ENCODE data around the gene DPP10. TPM values are rescaled to one million over a fixed set of nuclear protein-coding genes. Genes with fewer than 3 reads are reported as not detected.

DPP10 gene
- total and polyA plus RNA-seq, 9 donors, result 0.12 to 5.9 (median 0.64) TPM; not detected in 3

DNA sequence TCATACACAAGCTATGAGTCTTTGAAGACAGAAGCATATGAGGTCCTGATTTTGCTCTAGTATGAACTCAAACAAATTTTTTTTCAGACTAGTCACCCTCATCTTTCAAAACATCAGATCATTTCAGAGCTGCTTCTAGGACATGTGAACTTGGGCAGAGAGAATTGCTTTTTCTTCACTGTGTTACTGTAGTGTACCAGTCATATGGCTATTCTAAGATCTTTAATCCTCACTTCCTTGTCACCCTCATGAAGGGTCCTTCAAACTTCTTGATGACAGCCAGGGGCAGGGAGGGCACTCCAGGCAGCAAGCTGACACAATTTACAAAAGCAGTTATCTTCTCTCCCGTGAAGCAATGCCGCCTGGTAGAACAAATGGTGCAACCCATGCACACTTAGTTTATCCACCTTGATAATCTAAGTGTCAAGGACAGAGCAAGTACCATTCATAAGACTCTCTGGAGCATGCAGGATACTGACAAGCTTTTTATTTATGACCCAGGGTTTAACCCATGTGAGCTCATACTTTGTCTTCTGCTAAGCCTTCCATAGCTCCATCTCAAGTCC is 200.6 kb downstream of the DPP10 start:
- no peaks in the 10 kb centered on the region for H3K4me1 ChIP-seq (ENCODE audit: insufficient read depth)
- no peak overlapping the region for H3K4me3 ChIP-seq
- TF ChIP-seq POLR2A (IDR thresholded peaks at IDR 0.05), result no peak
- TF ChIP-seq, protein P1, sequence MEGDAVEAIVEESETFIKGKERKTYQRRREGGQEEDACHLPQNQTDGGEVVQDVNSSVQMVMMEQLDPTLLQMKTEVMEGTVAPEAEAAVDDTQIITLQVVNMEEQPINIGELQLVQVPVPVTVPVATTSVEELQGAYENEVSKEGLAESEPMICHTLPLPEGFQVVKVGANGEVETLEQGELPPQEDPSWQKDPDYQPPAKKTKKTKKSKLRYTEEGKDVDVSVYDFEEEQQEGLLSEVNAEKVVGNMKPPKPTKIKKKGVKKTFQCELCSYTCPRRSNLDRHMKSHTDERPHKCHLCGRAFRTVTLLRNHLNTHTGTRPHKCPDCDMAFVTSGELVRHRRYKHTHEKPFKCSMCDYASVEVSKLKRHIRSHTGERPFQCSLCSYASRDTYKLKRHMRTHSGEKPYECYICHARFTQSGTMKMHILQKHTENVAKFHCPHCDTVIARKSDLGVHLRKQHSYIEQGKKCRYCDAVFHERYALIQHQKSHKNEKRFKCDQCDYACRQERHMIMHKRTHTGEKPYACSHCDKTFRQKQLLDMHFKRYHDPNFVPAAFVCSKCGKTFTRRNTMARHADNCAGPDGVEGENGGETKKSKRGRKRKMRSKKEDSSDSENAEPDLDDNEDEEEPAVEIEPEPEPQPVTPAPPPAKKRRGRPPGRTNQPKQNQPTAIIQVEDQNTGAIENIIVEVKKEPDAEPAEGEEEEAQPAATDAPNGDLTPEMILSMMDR (IDR thresholded peaks at IDR 0.05), result no peak
- TF ChIP-seq EP300 (IDR thresholded peaks at IDR 0.05), result no peak
- no peak overlapping the region for H3K27ac ChIP-seq
- H3K36me3 ChIP-seq, result no peaks in the 10 kb centered on the region
- intact Hi-C loops (cut with DNase I), result no loop called here
- DNase-seq, result no peak
- no peaks in the 10 kb centered on the region for H3K9me3 ChIP-seq
- 19 to 48% (median 31%) methylated on average over 2 of the region's 2 CpGs for WGBS, 3 donors
- no peaks in the 10 kb centered on the region for H3K27me3 ChIP-seq

DNA sequence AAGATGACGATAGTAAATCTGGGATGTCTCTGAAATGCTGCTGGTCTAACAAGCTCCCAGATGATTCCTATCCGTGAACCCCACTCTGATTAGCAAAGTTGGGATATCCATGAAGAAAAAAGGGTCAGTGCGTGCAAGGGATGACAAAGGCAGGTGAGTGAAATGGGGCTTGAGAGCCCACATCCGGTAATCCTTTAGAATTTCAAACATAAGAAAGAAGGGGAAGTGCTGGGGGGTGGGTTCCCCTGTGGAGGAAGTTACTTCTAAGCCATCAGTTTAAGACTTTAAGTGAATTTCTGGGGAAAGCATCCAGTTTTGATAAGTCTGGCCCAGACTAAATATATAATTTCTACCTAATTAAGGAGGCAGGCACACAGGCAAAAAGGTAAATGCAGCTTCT is 209.5 kb downstream of the DPP10 start:
- H3K4me3 ChIP-seq, result no peak overlapping the region
- intact Hi-C loops (cut with DNase I), result no loop called here
- H3K27ac ChIP-seq, result no peak overlapping the region
- H3K9me3 ChIP-seq, result no peaks in the 10 kb centered on the region
- no peaks in the 10 kb centered on the region for H3K4me1 ChIP-seq (ENCODE audit: insufficient read depth)
- H3K36me3 ChIP-seq, result no peaks in the 10 kb centered on the region
- no peak for TF ChIP-seq POLR2A (IDR thresholded peaks at IDR 0.05)
- no peak for TF ChIP-seq EP300 (IDR thresholded peaks at IDR 0.05)
- TF ChIP-seq, protein P1 (IDR thresholded peaks at IDR 0.05), result no peak
- no peak for DNase-seq
- 70 to 84% (median 76%) methylated on average over 4 of the region's 4 CpGs for WGBS, 3 donors
- no peaks in the 10 kb centered on the region for H3K27me3 ChIP-seq

DNA sequence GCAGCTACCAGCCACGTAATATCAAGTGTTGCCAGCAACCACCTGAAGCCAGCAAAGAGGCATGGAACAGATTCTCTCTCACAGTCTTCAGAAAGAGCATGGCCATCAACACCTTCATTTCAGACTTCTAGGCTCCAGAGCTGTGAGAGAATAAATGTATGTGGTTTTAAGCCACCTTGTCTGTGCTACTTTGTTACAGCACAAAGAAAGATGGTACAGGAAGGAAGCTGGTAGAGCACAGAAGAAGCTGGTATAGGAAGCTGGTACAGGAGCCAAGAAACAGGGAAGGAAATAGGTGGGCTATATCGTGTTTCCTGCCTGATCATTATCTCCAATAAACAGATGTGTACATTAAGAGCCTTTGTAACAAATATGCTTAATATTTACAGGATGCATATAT is 217.4 kb downstream of the DPP10 start:
- Histone ChIP-seq H3K4me1 (ENCODE audit: insufficient read depth) (no peaks in the 10 kb centered on the region), H3K27me3 (no peaks in the 10 kb centered on the region), H3K4me3 (no peak overlapping the region), H3K36me3 (no peaks in the 10 kb centered on the region), H3K27ac (no peak overlapping the region), H3K9me3 (no peaks in the 10 kb centered on the region)
- no peak for DNase-seq
- WGBS, 3 donors, result 67 to 76% (median 69%) methylated on average over 2 of the region's 2 CpGs
- intact Hi-C loops (cut with DNase I), result no loop called here
- TF ChIP-seq, protein P1 (IDR thresholded peaks at IDR 0.05), result no peak
- TF ChIP-seq POLR2A (IDR thresholded peaks at IDR 0.05), result no peak
- TF ChIP-seq EP300 (IDR thresholded peaks at IDR 0.05), result no peak

DNA sequence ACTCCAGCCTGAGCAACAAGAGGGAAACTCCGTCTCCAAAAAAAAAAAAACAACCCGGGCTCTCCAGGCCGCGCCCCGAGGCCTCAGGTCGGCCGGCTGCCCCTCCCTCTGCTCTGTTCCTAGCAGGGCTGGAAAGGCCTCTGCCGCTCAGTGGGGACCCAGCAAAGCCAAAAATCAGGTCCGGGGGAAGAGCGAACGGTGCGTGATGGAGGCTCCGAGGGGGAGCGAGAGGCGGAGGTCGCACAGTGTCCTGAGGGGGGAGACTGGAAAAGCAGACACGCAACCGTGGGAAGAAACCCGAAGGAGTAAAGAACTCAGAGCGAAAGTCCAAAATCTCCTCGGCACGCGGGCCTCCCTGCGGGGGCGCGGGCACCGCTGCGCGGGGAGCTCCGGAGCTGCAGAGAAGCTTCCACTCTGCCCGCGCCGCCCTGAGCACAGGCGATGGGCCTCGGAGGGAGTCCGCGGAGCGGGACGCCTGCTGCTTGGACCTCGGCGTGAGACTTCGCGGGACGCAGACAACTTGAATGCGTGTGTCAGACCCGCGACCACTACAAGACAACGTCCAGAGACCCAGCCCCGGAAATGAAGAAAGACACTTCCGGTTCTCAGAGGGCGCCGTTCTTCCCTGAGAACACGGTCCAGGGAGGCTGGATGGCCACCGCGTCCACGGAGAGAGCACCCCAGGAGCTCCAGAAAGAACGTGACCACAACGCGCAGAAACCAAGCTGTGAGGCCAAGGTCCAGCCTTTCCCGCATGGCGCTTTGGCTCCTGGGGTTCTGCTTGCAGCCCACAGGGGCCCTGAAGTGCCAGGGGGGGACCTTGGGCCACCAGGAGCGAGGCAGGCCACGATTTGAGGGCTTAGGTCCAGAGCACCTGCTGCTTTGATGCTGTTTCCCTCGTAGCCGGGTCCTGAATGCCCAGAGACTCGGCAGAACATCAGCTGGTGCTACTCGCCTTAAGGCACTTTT is 219.8 kb downstream of the DPP10 start:
- Histone ChIP-seq H3K27me3 (no peaks in the 10 kb centered on the region), H3K36me3 (no peaks in the 10 kb centered on the region), H3K9me3 (no peaks in the 10 kb centered on the region), H3K27ac (no peak overlapping the region), H3K4me1 (ENCODE audit: insufficient read depth) (no peaks in the 10 kb centered on the region), H3K4me3 (peak overlapping the region; percentile 42)
- 13 to 30% (median 23%) methylated on average over 66 to 67 of the region's 67 CpGs for WGBS, 3 donors
- intact Hi-C loops (cut with DNase I), result no loop called here
- peak in 2 of 5 donors; percentile 12 to 29 for DNase-seq
- TF ChIP-seq EP300 (IDR thresholded peaks at IDR 0.05), result no peak
- no peak for TF ChIP-seq POLR2A (IDR thresholded peaks at IDR 0.05)
- TF ChIP-seq, protein P1 (IDR thresholded peaks at IDR 0.05), result no peak
